Measurements from ENCODE around the gene RPP25.

RPP25 gene, protein sequence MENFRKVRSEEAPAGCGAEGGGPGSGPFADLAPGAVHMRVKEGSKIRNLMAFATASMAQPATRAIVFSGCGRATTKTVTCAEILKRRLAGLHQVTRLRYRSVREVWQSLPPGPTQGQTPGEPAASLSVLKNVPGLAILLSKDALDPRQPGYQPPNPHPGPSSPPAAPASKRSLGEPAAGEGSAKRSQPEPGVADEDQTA

DNA sequence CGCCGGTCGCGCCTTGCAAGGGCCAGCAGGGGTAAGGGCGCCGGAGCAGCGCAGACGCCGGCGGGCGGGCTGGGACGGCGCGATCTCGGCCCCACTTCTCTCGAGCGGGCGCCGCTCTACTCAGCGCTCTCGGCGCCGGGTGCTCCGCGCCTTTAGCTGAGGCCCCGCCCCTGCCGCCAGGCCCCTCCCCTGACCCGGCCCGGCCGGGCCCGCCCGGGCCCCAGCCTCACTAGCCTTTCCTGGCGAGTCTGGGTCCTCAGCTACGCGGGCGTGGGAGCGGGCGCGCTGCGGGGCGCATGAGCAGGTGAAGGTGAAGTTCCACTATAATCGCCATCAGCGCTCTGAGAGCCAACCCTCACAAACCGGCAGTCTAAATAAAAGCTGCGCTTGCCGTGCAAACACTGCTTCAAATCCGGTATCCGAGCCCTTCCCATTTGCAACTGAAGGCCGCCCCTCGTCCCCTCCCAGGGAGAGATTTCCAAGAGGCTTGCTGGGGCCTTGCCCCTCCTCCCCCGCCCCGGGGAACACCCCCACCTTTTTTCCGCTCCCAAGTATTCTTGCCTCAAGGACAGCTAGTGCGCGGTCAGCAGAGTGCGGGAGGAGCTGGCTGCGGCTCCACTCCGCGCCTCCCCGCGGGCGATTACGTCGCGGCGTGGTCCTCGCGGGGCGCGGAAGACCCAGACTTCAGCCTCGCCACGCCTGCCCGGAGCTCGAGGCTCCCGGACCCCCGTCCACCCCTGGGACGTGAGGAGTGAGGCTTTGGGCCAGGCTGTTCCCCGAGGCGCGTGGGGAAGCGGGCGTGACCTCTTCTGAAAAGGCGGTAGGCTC, at the start of gene RPP25:
Gene RPP25, minus strand, starts transcription at position 125 of the 828 bp plus-strand sequence. CDS start 189 bp downstream, outside the sequence.
- peak; percentile 94 for DNase-seq

DNA sequence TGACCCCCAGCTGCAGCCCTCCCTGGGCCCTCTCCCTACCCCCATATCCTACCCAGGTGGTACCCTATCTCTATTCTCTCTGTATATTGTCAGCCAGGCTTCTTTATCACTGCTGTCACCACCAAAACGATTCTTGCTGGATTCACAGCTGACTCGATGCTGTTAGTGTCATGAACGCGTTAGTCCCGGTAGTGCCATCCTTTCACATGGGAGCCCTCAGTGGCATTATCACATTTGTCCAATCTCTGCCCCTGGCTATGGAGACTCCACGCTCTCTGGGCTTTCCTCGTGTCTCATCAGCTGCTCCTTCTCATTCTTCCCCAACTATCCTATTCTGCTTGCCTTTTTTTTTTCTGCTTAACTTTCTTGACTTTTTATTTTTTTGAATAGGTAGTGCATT, 45.8 kb upstream of the RPP25 start:
- no peak for DNase-seq

DNA sequence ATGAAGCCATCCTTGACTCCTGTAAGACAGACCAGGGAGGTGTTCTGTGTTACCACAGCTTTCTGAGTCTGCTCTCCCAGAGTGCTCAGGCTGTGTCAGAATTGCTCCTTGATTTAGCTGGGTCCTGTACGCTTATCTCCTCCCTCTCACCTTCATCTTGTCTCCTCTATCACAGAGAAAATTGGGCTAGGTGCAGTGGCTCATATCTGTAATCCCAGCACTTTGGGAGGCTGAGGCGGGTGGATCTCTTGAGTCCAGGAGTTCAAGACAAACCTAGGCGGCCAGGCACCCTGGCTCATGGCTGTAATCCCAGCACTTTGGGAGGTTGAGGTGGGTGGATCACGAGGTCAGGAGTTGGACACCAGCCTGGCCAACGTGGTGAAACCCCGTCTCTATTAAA, 44.7 kb upstream of the RPP25 start:
- DNase-seq = no peak

DNA sequence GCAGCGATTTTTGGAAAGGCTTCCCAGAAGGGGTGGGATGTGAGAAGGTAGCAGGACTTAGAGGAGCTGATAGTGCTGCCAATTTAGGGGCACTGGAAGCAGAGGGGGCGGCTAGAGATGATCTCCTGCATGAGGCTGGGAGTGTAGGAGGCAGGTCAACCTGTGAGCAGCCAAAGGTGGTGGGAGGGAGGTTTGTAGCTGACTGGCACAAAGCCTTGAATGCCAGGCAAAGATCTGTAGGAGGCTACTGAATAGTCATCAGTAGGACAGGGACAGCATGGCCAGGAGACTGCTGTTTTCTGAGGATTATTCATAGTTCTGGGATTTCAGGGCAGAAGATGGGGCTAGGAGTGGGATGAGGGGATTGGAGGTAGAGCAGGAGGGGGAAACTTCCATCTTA, 41.0 kb upstream of the RPP25 start:
- DNase-seq = no peak

DNA sequence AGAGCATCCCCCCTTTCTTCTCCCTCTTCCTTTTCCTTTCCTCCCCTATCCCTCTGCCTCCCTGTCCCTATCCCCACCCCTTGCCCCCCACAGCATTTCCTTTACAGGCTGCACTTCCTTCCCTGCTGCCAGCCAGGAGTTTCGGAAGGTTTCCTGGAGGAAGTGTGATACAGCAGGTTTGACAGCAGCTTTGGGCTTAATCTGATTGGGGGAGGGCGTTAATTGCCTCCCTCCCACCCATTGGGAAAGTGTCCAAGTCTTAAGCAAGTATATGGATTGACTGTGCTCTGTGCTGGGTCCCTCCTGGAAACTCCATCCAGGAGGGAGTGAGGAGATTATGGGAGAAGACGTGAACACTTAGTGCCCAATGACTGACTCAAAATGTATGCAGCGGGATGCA, 40.6 kb upstream of the RPP25 start:
- peak; percentile 13 for DNase-seq

DNA sequence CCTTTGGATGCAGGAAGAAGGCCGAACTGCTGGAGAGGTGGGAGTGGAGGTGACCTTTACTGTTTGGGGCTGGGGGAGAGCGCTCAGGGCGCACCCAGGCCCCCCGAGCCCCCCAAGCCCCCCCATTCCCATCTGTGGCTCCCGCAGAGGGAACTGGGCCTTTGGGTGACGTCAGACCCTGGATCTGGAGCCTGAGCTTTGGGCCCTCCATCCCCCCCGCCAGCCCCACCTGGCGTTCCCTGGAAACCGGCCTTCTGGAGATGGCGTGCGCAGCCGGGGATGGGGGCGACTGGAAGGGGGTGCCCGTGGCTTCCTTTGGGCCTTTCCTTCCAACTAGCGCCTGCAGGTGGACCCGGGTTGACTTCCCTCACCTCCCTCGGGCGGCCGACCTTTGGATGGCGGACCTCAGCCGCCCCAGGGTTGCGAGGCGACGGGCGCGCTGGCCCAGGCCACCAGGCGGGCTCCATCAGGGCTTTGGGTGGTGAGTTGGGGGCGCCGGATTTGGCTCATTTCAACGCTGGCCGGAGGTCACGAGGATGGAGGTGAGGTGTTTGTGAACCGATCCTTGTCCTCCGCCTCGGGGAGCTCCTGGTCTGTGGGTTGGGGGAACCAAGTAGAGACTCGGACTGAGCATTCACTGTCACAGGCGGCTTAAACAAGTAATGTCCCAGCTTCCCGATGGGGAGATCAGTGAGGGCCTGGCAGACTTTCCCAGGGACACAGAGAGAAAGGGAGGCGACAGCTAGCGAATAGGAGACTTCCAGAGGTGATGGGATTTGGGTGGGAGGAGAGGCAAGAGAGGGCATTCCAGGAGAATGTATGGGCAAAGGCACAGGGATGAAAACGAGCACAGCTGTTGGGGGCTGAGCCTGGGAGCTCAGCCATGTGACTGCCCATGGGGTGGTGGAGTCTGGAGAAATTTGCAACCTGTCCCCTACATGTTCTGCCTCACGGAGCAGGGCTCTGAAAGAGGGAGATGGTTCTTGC, 39.5 kb upstream of the RPP25 start:
- peak; percentile 79 for DNase-seq

DNA sequence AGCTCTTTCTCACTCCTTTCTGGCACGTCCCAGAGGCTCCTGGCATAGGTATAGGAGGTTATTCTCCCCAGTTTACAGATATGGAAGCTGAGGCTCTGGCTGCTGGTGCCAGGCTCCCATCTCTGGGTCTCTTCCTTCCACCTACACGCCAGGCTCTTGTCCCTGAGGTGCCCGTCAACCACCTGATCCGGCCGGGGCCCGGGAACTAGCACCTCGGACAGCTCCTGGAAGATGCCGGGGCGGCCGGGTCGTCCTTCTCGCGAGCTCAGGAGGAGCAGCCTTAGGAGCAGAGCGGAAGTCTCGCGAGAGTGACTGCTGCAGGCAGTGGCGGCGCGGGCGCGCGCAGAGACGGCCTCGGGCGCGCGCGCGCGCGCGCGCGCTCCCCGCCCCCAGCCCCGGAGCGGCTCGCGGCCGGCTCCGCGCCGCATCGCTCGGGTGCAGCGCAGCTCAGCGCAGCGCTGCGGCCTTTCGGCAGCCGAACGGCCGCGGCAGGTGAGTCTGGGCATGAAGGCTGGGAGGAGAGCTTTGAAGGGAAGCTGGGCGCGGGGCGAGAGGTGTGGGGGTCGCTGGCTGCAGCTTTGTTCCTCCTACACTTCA, 38.7 kb upstream of the RPP25 start, which contains the start of gene SCAMP5:
Gene SCAMP5, plus strand, starts transcription at position 382 of the 597 bp plus-strand sequence. CDS start 16,277 bp downstream, outside the sequence.
- peak; percentile 97 for DNase-seq

DNA sequence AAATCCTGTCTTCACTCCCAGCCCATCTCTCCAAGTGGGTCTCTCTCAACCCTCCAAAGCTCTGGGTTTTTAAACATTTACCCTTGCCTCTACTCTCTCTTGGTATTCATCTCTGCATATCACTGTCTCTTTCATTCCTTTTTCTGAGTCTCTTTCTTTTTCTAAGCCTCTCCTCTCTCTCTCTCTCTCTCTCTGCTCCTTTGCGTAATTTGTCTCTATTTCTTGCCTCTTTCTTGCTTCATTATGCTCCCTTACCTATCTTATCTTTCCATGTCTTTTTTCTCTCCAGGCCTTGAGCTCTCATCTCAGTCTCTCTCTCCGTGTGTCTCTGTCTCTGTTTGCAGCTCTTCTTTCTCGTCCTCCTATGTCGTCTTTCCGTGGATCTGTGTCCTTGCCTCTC, 38.1 kb upstream of the RPP25 start:
- no peak for DNase-seq

DNA sequence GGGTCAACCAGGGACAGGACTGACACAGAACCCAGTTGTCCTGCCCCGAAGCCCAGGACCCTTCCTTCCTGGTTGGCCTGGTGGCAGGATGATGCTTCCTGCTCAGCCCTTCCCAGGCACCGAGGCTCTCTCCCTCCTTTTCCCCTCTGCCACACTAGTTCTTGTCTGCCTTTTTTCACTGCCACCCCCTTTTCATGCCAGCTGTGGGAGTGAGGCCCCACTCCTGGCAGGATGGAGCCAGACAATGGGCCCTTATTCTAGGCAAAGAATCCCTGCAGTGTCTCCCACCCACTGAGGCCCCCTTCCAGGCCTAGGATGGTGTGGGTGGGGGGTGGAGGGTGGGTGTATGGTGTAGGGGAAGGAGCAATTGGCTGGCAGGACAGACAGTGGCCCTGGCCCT, 37.7 kb upstream of the RPP25 start:
- peak; percentile 29 for DNase-seq

DNA sequence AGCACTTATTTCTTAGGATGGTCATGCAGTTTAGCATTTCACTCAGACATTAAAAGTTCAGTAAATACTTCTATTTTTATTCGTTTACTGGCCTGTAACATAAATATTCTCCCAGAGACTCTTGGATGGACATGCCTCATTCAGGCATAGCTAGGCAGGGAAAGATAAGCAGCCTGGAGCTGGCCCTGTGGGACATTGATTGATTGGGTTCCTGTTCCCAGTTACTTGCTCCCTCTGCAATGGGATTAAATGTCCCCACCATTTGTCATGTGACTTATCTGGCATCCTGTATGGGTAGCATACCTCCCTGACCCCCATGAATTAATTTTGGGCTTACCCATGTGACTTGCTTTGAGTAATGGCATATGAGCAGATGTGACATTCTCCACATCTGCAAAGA, 36.0 kb upstream of the RPP25 start:
- DNase-seq = no peak

DNA sequence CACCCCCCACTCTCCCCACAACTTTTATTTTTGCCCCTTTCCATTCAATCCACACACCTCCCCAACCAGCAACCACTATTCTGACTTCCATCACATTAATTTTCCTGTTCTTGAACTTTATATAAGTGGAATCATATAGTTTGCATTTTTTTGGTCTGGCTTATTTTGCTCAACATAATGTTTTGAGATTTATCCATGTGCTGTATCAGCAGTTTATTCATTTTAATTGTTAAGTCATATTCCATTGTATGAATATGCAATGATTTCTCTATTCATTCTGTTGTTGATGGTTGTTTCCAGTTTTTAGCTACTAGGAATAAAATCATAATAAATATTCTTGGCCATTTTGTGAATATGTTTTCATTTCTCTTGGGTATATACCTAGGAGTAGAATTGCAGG, 33.0 kb upstream of the RPP25 start:
- no peak for DNase-seq

DNA sequence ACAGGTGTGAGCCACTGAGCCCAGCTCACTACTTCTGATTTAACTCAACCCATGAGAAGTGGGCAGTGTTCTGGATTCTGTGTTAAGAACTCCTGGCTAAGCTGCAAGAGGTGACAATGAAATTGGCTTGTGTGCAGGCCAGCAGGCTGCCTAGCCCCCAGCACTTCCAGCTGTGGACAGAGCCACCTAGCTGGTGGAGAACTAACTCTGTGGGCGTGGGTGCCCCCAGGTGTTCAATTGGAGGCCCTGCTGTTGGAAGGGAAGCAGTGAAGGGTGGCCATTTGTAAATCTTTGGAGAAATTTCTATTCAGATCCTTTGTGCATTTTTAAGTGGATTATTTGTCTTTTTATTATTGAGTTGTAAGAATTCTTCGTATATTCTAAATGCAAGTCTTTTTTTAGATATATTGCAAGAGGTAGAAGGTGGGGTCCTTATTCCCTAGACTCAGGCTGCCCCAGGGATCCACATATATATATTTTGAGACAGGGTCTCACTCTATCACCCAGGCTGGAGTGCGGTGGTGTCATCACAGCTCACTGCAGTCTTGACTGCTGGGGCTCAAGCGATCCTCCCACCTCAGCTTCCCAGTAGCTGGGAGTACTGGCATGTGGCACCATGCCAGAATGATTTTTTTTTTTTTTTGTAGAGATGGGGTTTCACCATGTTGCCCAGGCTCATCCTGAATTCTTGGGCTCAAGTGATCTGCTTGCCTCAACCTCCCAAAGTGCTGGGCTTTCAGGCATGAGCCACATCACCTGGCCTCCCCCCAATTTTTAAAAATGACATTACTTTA, 31.6 kb upstream of the RPP25 start:
- peak; percentile 79 for DNase-seq

DNA sequence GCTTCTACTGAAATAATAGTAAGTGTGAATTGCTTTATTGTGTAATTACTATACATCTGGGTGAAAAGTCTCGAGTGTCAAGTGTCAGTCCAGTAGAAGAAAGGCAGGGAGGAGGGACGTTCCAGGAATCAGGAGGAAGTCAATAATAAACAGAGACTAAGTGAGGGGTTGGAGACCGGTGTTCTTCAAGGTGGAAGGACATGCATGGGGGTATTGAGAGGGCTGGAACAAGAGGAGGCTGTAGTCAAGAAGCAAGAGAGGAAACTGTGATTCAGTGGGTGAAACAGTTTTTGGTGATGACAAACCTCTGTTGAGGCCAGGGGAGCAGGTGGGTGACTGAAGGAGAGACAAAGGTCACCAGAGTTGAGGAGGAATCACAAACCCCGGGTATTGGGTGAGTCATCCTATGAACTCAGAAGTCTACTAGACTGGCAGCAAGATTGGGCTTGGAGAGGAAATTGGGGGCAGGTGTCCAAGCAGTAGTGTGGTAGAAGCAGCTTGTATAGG, 27.2 kb upstream of the RPP25 start:
- DNase-seq = peak; percentile 12

DNA sequence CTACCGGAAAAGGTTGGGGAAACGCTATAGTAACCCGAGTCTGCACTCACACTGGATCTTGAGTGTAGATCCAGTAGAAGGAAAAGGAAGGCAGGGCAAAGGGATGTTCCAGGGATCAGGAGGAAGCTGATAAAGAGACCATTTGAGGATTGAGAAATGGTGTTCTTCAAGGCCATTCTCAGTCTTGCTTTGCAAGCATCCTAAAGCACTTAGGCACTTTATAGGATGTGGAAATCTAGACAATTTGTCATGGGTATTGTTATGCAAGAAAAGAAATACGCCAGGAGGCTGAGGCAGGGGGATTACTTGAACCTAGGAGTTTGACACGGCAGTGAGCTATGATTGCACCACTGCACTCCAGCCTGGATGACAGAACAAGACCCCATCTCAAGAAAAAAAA, 25.6 kb upstream of the RPP25 start:
- DNase-seq = no peak

DNA sequence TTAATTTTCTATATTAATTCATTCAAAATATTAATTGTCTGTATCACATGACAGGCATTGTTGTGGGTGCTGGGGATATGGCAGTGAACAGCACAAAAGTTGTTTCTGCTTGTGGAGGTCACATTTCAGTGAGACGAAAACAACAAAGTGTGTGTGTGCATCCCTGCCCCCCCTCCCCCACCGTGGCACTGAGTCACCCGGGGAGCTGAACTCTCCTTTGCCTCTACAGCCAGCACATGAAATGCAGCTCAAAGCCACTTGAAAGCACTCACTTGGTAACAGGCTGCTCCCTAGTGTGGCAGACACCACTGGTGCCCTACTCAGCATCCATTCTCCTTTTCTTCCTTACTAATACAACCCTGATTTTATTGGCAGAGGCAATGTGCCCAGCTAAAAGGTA, 21.9 kb upstream of the RPP25 start:
- peak; percentile 33 for DNase-seq

DNA sequence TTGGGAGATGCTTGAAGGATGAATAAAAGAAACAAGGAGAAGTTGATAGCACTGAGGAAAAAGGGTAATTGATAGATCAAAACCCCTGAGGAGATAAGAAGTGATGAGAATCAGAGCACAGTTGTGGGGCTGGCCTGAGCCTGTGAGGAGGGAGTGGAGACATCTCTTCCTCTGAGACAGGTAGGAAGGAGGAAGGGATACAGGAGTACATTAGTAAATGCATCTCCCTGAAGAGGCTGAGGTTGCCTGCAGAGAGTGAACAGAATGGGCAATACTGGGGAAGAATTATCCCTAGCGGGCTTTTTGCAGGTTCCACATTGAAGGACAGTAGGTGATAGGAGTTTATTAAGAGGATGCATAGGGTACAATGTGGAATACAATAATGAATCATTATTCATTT, 21.5 kb upstream of the RPP25 start:
- DNase-seq = peak; percentile 25

DNA sequence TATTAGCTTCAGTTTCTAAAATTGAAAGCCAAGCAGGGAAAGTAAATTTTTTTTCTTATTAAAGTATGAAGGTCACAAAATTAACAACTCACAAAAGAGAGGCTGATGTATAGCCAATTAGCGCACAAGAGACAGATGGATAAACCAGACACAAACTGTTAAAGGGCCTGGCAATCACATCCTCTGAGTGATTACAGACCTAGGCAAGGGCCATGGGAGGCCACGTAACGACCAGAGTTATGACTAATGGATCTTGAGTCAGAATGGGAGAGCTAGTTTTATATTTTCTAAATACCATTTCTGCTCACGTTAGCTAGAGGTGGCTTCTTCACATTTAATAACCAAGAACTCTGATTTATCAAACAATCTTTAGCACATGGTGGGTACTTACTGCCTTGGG, 21.0 kb upstream of the RPP25 start:
- peak; percentile 71 for DNase-seq

DNA sequence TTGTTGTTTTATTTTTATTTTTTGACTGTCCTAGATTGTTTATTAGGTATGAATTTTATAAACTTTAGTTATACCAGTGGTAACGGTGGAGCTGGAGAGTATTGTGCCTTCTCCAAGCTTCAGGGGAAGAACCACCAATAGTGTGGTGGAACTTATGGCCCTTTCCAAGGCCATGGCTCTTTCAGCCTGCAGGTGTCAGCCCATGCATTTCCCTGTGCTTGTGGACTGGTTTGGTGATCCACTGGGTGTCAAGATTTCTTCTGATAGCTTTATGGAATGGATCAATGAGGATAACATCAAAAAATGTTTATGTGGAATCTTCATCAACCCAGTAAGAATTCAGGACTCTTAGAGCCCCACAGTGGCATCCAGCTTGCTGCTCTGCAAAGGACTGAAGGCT, 19.6 kb upstream of the RPP25 start:
- no peak for DNase-seq

DNA sequence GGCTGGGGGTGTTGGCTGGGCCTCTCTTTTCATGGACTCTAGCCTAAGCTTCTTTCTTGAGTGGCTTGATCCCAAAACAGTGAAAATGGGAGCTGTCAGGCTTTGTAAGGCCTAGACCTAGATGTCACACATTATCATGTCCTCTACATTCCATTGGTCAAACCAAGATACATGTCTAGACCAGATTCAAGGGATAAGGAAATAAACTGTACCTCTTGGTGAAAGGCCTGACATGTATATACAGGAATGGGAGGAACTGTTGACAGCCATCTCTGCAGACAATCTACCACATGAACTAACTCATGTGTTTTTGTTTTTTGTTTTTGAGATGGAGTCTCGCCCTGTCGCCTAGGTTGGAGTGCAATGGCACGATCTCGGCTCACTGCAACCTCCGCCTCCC, 11.1 kb upstream of the RPP25 start:
- DNase-seq = no peak

DNA sequence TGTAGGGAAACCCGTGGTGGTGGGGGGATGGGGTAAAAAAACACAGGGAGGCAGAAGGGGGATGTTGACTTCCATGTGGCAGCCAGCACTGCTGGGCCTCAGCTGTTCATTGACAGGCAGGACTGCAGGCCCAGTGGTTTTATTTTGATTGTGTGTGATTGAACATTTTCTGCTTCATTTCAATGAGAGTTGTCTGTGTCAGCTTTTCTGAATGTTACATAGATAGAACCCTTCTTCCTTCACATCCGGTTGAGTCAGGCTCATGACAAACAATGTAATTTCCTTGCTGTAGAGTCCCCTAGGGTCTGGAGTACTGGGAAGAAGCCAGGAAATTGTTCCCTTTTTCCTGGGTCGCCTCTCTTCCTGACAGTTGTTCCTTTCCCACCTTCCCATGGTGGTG, 8.2 kb upstream of the RPP25 start:
- DNase-seq = peak; percentile 63

DNA sequence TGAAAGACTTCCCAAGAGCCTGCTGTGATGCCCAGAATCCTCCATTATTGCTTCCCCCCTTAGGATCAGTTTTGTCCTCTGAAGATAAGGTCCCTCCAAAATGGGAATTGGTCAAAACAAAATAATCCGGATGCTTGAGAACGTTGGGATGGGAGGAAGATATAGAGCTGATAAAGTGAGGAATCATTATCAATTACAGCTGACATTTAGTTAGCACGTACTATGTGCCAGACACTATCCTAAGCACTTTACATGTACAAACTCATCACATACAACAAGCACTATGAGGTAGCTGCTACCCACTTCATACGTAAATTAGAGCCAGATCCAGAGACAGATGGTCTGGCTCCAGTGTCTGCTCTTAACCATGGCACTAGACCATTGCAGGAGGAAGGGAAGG, 6.6 kb upstream of the RPP25 start:
- no peak for DNase-seq

DNA sequence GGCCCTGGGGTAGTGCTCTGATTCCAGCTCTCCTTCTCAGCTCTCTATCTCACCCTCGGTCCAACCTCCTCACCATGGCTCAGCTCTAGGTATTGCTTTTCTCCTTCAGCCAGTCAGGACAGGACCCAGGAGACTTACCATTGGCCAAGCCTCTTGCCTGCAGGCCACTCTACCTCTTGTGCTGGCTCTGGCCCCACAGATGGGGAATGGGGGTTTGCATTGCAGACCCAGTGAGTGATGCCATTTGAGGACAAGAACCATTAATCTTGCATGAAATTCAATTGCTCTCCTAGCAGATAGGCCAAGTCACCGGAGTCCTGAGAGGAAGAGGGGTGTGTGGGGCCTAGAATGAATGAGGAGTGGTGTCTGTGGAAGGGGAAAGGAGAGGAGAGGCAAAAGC, 6.1 kb upstream of the RPP25 start:
- DNase-seq = no peak
